H1 (cell line): ENCODE results near the gene SLIT3. TPM values are rescaled to one million over a fixed set of nuclear protein-coding genes. Genes with fewer than 3 reads are reported as not detected.

Source experiments
- CTCF ChIA-PET: fragments of 300-600 bp; sonication (Branson Sonifier 250); formaldehyde crosslinking; loops from one replicate; lab custom pipeline; 2021; ENCODE audit not compliant: partially characterized antibody; lab: Charles Lee
- POLR2A ChIA-PET: fragments of 300-600 bp; sonication (Branson Sonifier 250); formaldehyde crosslinking; loops from one replicate; lab custom pipeline; 2021; ENCODE audit warnings: inconsistent platforms; ENCODE audit not compliant: partially characterized antibody; lab: Charles Lee
- DNase-seq, 2 experiments: peaks; one replicate each; pipeline versions ENCODE4 v3.0.0 to v3.0.0-alpha.2; 2010 to 2022; ENCODE audit warnings: low spot score in 2 of 2, low read depth in 1 of 2, mixed read lengths in 1 of 2
- FAIRE-seq: peaks from 2 replicates; lab custom pipeline; 2011; peaks lifted over from hg19 to GRCh38; lab: Jason Lieb, UNC
- H2AFZ ChIP-seq: 2 replicates; pipeline ENCODE4 v1.8.1; 2012; ENCODE audit warnings: low read length, inconsistent platforms
- H2AK5ac ChIP-seq: 2 replicates; pipeline ENCODE4 v1.6.1; 2013; ENCODE audit warnings: low read depth, low read length
- H2BK120ac ChIP-seq: replicated peaks from 2 replicates; pipeline ENCODE3; 2013; ENCODE audit warnings: low read depth, low read length, inconsistent platforms
- H2BK12ac ChIP-seq: 2 replicates; pipeline ENCODE4 v1.6.1; 2013; ENCODE audit warnings: low read depth, low read length
- H2BK15ac ChIP-seq: 2 replicates; pipeline ENCODE4 v1.6.1; 2013; ENCODE audit warnings: low read length
- H2BK20ac ChIP-seq: 2 replicates; pipeline ENCODE4 v1.6.1; 2013; ENCODE audit warnings: low read length
- H2BK5ac ChIP-seq: 2 replicates; pipeline ENCODE4 v1.6.1; 2013; ENCODE audit warnings: low read depth, low read length
- H3K14ac ChIP-seq: 2 replicates; pipeline ENCODE4 v1.6.1; 2013; ENCODE audit warnings: inconsistent platforms; ENCODE audit not compliant: insufficient read length
- H3K18ac ChIP-seq: 2 replicates; pipeline ENCODE4 v1.6.1; 2013; ENCODE audit warnings: low read length; ENCODE audit errors: extremely low read depth
- H3K23ac ChIP-seq: 2 replicates; pipeline ENCODE4 v1.6.1; 2013; ENCODE audit warnings: inconsistent platforms; ENCODE audit not compliant: insufficient read length
- H3K23me2 ChIP-seq: 2 replicates; pipeline ENCODE4 v1.6.1; 2013; ENCODE audit warnings: low read depth, low read length
- H3K27ac ChIP-seq: 2 replicates; pipeline ENCODE4 v1.6.1; 2011; ENCODE audit warnings: low read depth, low read length, inconsistent platforms
- H3K27me3 ChIP-seq, 4 experiments: replicated peaks in 1 of 4; 1 replicate in 1 of 4; 2 replicates in 3 of 4; pipeline versions ENCODE4 v1.6.1 to v1.8.1; 2011 to 2013; ENCODE audit warnings: low read length in 3 of 4, mild to moderate bottlenecking in 3 of 4, inconsistent platforms in 2 of 4, mixed read lengths in 2 of 4, moderate library complexity in 1 of 4; ENCODE audit not compliant: control insufficient read depth in 3 of 4, insufficient read depth in 3 of 4; ENCODE audit errors: extremely low read depth in 1 of 4
- H3K36me3 ChIP-seq, 4 experiments: 2 replicates each; pipeline versions ENCODE4 v1.6.1 to v1.8.1; 2011 to 2013; ENCODE audit warnings: mild to moderate bottlenecking in 4 of 4, low read length in 3 of 4, moderate library complexity in 2 of 4, control low read depth in 1 of 4, inconsistent platforms in 1 of 4; ENCODE audit not compliant: insufficient read depth in 4 of 4, control insufficient read depth in 2 of 4
- H3K4ac ChIP-seq: replicated peaks from 2 replicates; pipeline ENCODE3; 2013; ENCODE audit warnings: low read length, low read depth, mixed read lengths, inconsistent platforms; ENCODE audit not compliant: insufficient read length
- H3K4me1 ChIP-seq, 4 experiments: replicated peaks in 1 of 4; 1 replicate in 1 of 4; 2 replicates in 3 of 4; pipeline versions ENCODE4 v1.6.1 to v1.8.1; 2011 to 2013; ENCODE audit warnings: low read length in 3 of 4, inconsistent platforms in 2 of 4, mixed read lengths in 1 of 4; ENCODE audit not compliant: insufficient read depth in 4 of 4, control insufficient read depth in 3 of 4
- H3K4me2 ChIP-seq, 2 experiments: 2 replicates each; pipeline versions ENCODE4 v1.6.1 to v1.8.1; 2011 to 2013; ENCODE audit warnings: low read depth in 2 of 2, low read length in 2 of 2, control low read depth in 1 of 2, inconsistent platforms in 1 of 2, mild to moderate bottlenecking in 1 of 2; ENCODE audit not compliant: insufficient read depth in 1 of 2
- H3K4me3 ChIP-seq, 4 experiments: fragments of 200-600, 300-600 bp in 1 of 4; sonication (generic), shearing (Covaris generic), sonication (Bioruptor Twin) in 1 of 4; 2 replicates each; pipeline versions ENCODE4 v1.5.1 to v1.8.1; 2011 to 2016; ENCODE audit warnings: low read length in 4 of 4, low read depth in 3 of 4, control low read depth in 2 of 4, inconsistent platforms in 2 of 4, mild to moderate bottlenecking in 2 of 4, mixed read lengths in 1 of 4, moderate library complexity in 1 of 4; ENCODE audit not compliant: insufficient read depth in 2 of 4; ENCODE audit errors: extremely low read depth in 1 of 4
- H3K56ac ChIP-seq: replicated peaks from 2 replicates; pipeline ENCODE3; 2013; ENCODE audit warnings: low read depth, mild to moderate bottlenecking, mixed read lengths, low read length, inconsistent platforms; ENCODE audit not compliant: insufficient read length
- H3K79me1 ChIP-seq: 2 replicates; pipeline ENCODE4 v1.6.1; 2013; ENCODE audit warnings: low read depth, low read length, control low read depth
- H3K79me2 ChIP-seq, 2 experiments: 2 replicates each; pipeline versions ENCODE4 v1.6.1 to v1.8.1; 2012 to 2013; ENCODE audit warnings: low read length in 2 of 2, mild to moderate bottlenecking in 2 of 2, inconsistent platforms in 1 of 2; ENCODE audit not compliant: insufficient read depth in 2 of 2, control insufficient read depth in 1 of 2
- H3K9ac ChIP-seq, 4 experiments: replicated peaks in 1 of 4; 1 replicate in 1 of 4; 2 replicates in 3 of 4; pipeline versions ENCODE4 v1.6.1 to v1.8.1; 2011 to 2013; ENCODE audit warnings: low read depth in 3 of 4, low read length in 3 of 4, control low read depth in 2 of 4, mild to moderate bottlenecking in 2 of 4, moderate library complexity in 2 of 4, inconsistent platforms in 1 of 4; ENCODE audit errors: extremely low read depth in 1 of 4
- H3K9me3 ChIP-seq, 2 experiments: 2 replicates each; pipeline versions ENCODE4 v1.6.1 to v1.8.1; 2012 to 2013; ENCODE audit warnings: mild to moderate bottlenecking in 2 of 2, moderate library complexity in 2 of 2, control low read depth in 1 of 2, inconsistent platforms in 1 of 2, low read depth in 1 of 2, low read length in 1 of 2, mixed read lengths in 1 of 2; ENCODE audit not compliant: insufficient read depth in 2 of 2
- H4K20me1 ChIP-seq, 2 experiments: replicated peaks in 1 of 2; 2 replicates each; pipeline versions ENCODE3 to v1.8.1; 2011 to 2013; ENCODE audit warnings: inconsistent platforms in 2 of 2, low read length in 2 of 2, mild to moderate bottlenecking in 1 of 2; ENCODE audit not compliant: insufficient read depth in 2 of 2, control insufficient read depth in 1 of 2
- H4K5ac ChIP-seq: 2 replicates; pipeline ENCODE4 v1.6.1; 2013; ENCODE audit warnings: low read length, low read depth, mixed read lengths, inconsistent platforms; ENCODE audit not compliant: insufficient read length
- H4K8ac ChIP-seq: 2 replicates; pipeline ENCODE4 v1.8.0; 2013; ENCODE audit warnings: mild to moderate bottlenecking, moderate library complexity, low read length, inconsistent platforms; ENCODE audit not compliant: insufficient read depth; ENCODE audit errors: extremely low read depth
- H4K91ac ChIP-seq: replicated peaks from 2 replicates; pipeline ENCODE3; 2013; ENCODE audit warnings: low read length, mixed read lengths, inconsistent platforms; ENCODE audit not compliant: insufficient read length
- ATF2 ChIP-seq: IDR thresholded peaks from 2 replicates; pipeline ENCODE4 v1.6.1; 2012; ENCODE audit warnings: low read length, inconsistent platforms
- CHD1 ChIP-seq: IDR thresholded peaks from 2 replicates; pipeline ENCODE4 v1.6.1; 2012; ENCODE audit warnings: low read depth, low read length, improper control_type of control experiment
- JUND ChIP-seq: IDR thresholded peaks from 2 replicates; pipeline ENCODE4 v1.6.1; 2011; ENCODE audit warnings: mild to moderate bottlenecking, improper control_type of control experiment, low read length
- MAX ChIP-seq: IDR thresholded peaks from 2 replicates; pipeline ENCODE4 v1.6.1; 2012; ENCODE audit warnings: inconsistent platforms
- RXRA ChIP-seq: IDR thresholded peaks from 2 replicates; pipeline ENCODE4 v1.6.1; 2011; ENCODE audit warnings: low read depth, mild to moderate bottlenecking, low read length, moderate library complexity; ENCODE audit not compliant: insufficient read depth
- whole genome bisulfite sequencing, 2 experiments: shearing (Covaris generic) in 1 of 2; methylation state at CpG; one replicate each; pipeline versions ENCODE4 v1.1.6 to v1.1.7; 2013 to 2015; ENCODE audit warnings: low lambda C conversion rate in 2 of 2, mixed read lengths in 2 of 2, inconsistent platforms in 1 of 2, low coverage in 1 of 2, missing lambda C conversion rate in 1 of 2; ENCODE audit not compliant: insufficient replicate concordance in 2 of 2, insufficient coverage in 1 of 2, insufficient read length in 1 of 2; ENCODE audit errors: extremely low coverage in 1 of 2, missing lambda C conversion rate in 1 of 2; 5-methylcytosine and 5-hydroxymethylcytosine counted together
- polyA plus RNA-seq, 7 experiments: library from polyadenylated mRNA; depleted of rRNA in 3 of 7; stranded (reverse) in 5 of 7; unstranded in 2 of 7; fragments of >200 nt in 5 of 7; fragments of 200-250 nt in 2 of 7; gene quantifications; 1 replicate in 5 of 7; 2 replicates in 1 of 7; 4 replicates in 1 of 7; pipeline versions ENCODE4 v1.2.1 to v1.2.3, GENCODE V29; 2011 to 2013; ENCODE audit warnings: missing spikeins in 2 of 7, mixed read lengths in 2 of 7
- total RNA-seq: library from RNA; stranded (reverse); fragmentation: NEBNext Ultra II Directional; extraction: Animal tissue kit (Norgen Biotek cat#: 25700); gene quantifications from 2 replicates; pipeline ENCODE4 v1.2.1, GENCODE V29; 2021

SLIT3 gene
- total and polyA plus RNA-seq, 2 of the 8 experiments (the other 6 are each of a cell fraction or from before 2014, with no cell fraction given): 1.1 to 1.2 TPM

DNA sequence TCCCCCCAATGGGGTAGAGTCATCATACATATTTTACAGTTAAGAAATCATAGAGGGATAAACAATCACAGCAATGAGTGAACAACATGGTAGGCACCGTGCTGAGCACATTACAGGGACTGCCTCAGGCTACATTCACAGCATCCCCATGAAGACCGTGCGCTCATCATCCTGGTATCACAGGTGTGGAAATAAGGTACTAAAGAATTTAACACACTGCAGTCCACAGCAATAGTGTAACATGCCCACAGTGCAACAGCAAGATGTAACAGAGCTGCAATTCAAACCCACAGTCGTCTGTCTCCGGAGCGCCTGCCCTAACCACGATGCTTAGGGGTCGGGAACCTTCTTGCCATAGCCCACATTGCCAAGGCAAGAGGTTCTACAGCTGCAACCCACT, 5.6 kb downstream of the SLIT3 start:
- H4K20me1 ChIP-seq: peaks cover 0 to 4% of the 10 kb centered on the region in 2 experiments
- H3K9ac ChIP-seq: no peak overlapping the region
- FAIRE-seq (no peak), DNase-seq (peak in 1 of 2 experiments; percentile 20)
- H2BK20ac ChIP-seq: no peak overlapping the region
- no peak overlapping the region for H2BK15ac ChIP-seq
- no peaks in the 10 kb centered on the region for H3K36me3 ChIP-seq
- 92% methylated on average over 8 of the region's 8 CpGs; no CpG with 5 or more reads in 1 of the 2 experiments for WGBS, 2 experiments
- TF ChIP-seq JUND (no peak), ATF2 (no peak), RXRA (no peak), MAX (no peak), CHD1 (no peak)
- no peak overlapping the region for H2AK5ac ChIP-seq
- no peak overlapping the region for H2BK120ac ChIP-seq
- peaks cover 0 to under 1% (median under 1%) of the 10 kb centered on the region in 4 experiments; a peak in 3 of 7 replicates for H3K4me1 ChIP-seq
- H3K23me2 ChIP-seq: peaks cover 3% of the 10 kb centered on the region; the same call in 1 of the 2 replicates
- H3K14ac ChIP-seq: no peak overlapping the region
- no peak overlapping the region for H2AFZ ChIP-seq
- H3K9me3 ChIP-seq: no peaks in the 10 kb centered on the region
- H3K27me3 ChIP-seq: peaks cover 7 to 25% (median 16%) of the 10 kb centered on the region in 4 experiments
- no peak overlapping the region for H3K4me3 ChIP-seq
- H3K4ac ChIP-seq: no peak overlapping the region
- H3K27ac ChIP-seq: no peak overlapping the region
- H3K18ac ChIP-seq: no peak overlapping the region
- H3K79me2 ChIP-seq: no peaks in the 10 kb centered on the region
- no peak overlapping the region for H3K56ac ChIP-seq
- no peak overlapping the region for H2BK12ac ChIP-seq
- ChIA-PET CTCF (interaction anchor here (1.0 kb wide), 1 partner anchor 308 kb away, joined by 3 read pairs; no protein-coding TSS in a partner anchor), POLR2A (no interaction called here)
- no peak overlapping the region for H4K91ac ChIP-seq
- H3K79me1 ChIP-seq: no peaks in the 10 kb centered on the region
- no peak overlapping the region for H4K5ac ChIP-seq
- H4K8ac ChIP-seq: no peak overlapping the region
- no peak overlapping the region for H2BK5ac ChIP-seq
- no peak overlapping the region for H3K23ac ChIP-seq
- H3K4me2 ChIP-seq: no peak overlapping the region
